HG02973 (cell line): ENCODE results near the gene PPFIA2.

Experiments
- ATAC-seq: cut with Tn5 transposase; IDR thresholded peaks from one replicate; pipeline ENCODE4 v1.9.1; 2021; ENCODE audit warnings: moderate library complexity; ENCODE audit not compliant: unreplicated experiment

Gene PPFIA2

GRCh38 chr12:81759190-81760051 lies at the start of gene PPFIA2:
TSS of gene PPFIA2 (minus strand) at chr12:81759350.
- no peak for ATAC-seq

- ATAC-seq, result no peak
Measured at GRCh38 chr12:81800298-81801148, 41.4 kb upstream of the PPFIA2 start.

- no peak for ATAC-seq
Measured at GRCh38 chr12:81798294-81798693, 39.1 kb upstream of the PPFIA2 start.

- ATAC-seq, result no peak
Measured at GRCh38 chr12:81797100-81797499, 38.0 kb upstream of the PPFIA2 start.

- no peak for ATAC-seq
Measured at GRCh38 chr12:81792666-81793065, 33.5 kb upstream of the PPFIA2 start.

- no peak for ATAC-seq
Measured at GRCh38 chr12:81779216-81779615, 20.1 kb upstream of the PPFIA2 start.

- no peak for ATAC-seq
Measured at GRCh38 chr12:81778719-81779118, 19.6 kb upstream of the PPFIA2 start.

GRCh38 chr12:81758421-81759189 lies 545 bp downstream of the PPFIA2 start:
- no peak for ATAC-seq

GRCh38 chr12:81757731-81758365 lies 1.3 kb downstream of the PPFIA2 start:
- ATAC-seq, result no peak

- no peak for ATAC-seq
Measured at GRCh38 chr12:81729781-81730180, 29.4 kb downstream of the PPFIA2 start.

- ATAC-seq, result no peak
Measured at GRCh38 chr12:81727391-81727790, 31.8 kb downstream of the PPFIA2 start.

GRCh38 chr12:81726634-81727033 lies 32.5 kb downstream of the PPFIA2 start:
- ATAC-seq, result no peak

GRCh38 chr12:81723361-81723760 lies 35.8 kb downstream of the PPFIA2 start:
- ATAC-seq, result no peak

- no peak for ATAC-seq
Measured at GRCh38 chr12:81722004-81722403, 37.1 kb downstream of the PPFIA2 start.

GRCh38 chr12:81718616-81719015 lies 40.5 kb downstream of the PPFIA2 start:
- ATAC-seq, result no peak

GRCh38 chr12:81712536-81712935 lies 46.6 kb downstream of the PPFIA2 start:
- ATAC-seq, result no peak

GRCh38 chr12:81705586-81705985 lies 53.6 kb downstream of the PPFIA2 start:
- ATAC-seq, result no peak

GRCh38 chr12:81699551-81699950 lies 59.6 kb downstream of the PPFIA2 start:
- no peak for ATAC-seq

- ATAC-seq, result no peak
Measured at GRCh38 chr12:81692008-81692407, 67.1 kb downstream of the PPFIA2 start.

GRCh38 chr12:81683881-81684280 lies 75.3 kb downstream of the PPFIA2 start:
- no peak for ATAC-seq

- no peak for ATAC-seq
Measured at GRCh38 chr12:81679614-81680013, 79.5 kb downstream of the PPFIA2 start.
